Activated gamma-delta T cell (primary cell): Measurements from ENCODE around the gene TRIM60.
"Not testable (repeated sequence)": the region's sequence is repeated elsewhere in the genome, so short reads cannot be mapped to it uniquely, and the experiment has no call there.

Experiments used
- DNase-seq: peaks from one replicate; lab custom pipeline; 2025; lab: John Stamatoyannopoulos, UW
- total RNA-seq, 2 donors: gene quantifications; one replicate each; lab custom pipeline; 2026; lab: John Stamatoyannopoulos, UW

The TRIM60 gene
- 0 reads per million in 2 donors for total RNA-seq

GRCh38 chr4:165031436-165032211, at the start of gene TRIM60:
TSS of gene TRIM60 (plus strand) at chr4:165031999. CDS start at chr4:165040073, 8,074 bp downstream.
- no peak for DNase-seq

- no peak for DNase-seq
Observed at GRCh38 chr4:164989471-164989870, 42.3 kb upstream of the TRIM60 start.

GRCh38 chr4:164990786-164991185, 41.0 kb upstream of the TRIM60 start:
- DNase-seq, result not testable (repeated sequence)

- DNase-seq, result not testable (repeated sequence)
Observed at GRCh38 chr4:164996123-164996522, 35.7 kb upstream of the TRIM60 start.

- DNase-seq, result no peak
Observed at GRCh38 chr4:164997324-164997723, 34.5 kb upstream of the TRIM60 start.

GRCh38 chr4:164997941-164998340, 33.9 kb upstream of the TRIM60 start:
- DNase-seq, result no peak

GRCh38 chr4:164998526-164999080, 33.2 kb upstream of the TRIM60 start:
- not testable (repeated sequence) for DNase-seq

GRCh38 chr4:165001957-165002356, 29.8 kb upstream of the TRIM60 start:
- not testable (repeated sequence) for DNase-seq

- no peak for DNase-seq
Observed at GRCh38 chr4:165005352-165005925, 26.4 kb upstream of the TRIM60 start.

GRCh38 chr4:165006456-165006855, 25.3 kb upstream of the TRIM60 start:
- no peak for DNase-seq

GRCh38 chr4:165006886-165007285, 24.9 kb upstream of the TRIM60 start:
- DNase-seq, result no peak

- no peak for DNase-seq
Observed at GRCh38 chr4:165009493-165010227, 22.1 kb upstream of the TRIM60 start.

GRCh38 chr4:165010487-165010886, 21.3 kb upstream of the TRIM60 start:
- DNase-seq, result no peak

GRCh38 chr4:165010991-165011390, 20.8 kb upstream of the TRIM60 start:
- DNase-seq, result no peak

GRCh38 chr4:165011403-165011802, 20.4 kb upstream of the TRIM60 start:
- no peak for DNase-seq

GRCh38 chr4:165013691-165014090, 18.1 kb upstream of the TRIM60 start:
- DNase-seq, result no peak

GRCh38 chr4:165016971-165017370, 14.8 kb upstream of the TRIM60 start:
- no peak for DNase-seq

GRCh38 chr4:165019995-165020394, 11.8 kb upstream of the TRIM60 start:
- not testable (repeated sequence) for DNase-seq

- DNase-seq, result not testable (repeated sequence)
Observed at GRCh38 chr4:165025782-165026181, 6.0 kb upstream of the TRIM60 start.

- DNase-seq, result no peak
Observed at GRCh38 chr4:165027762-165028402, 3.9 kb upstream of the TRIM60 start.

GRCh38 chr4:165048170-165048569, 16.4 kb downstream of the TRIM60 start:
- no peak for DNase-seq

GRCh38 chr4:165052627-165053026, 20.8 kb downstream of the TRIM60 start:
- DNase-seq, result no peak
